Skin of body (tissue), 2 donors: ENCODE results near the gene STYXL1. TPM values are rescaled to one million over a fixed set of nuclear protein-coding genes. Genes with fewer than 3 reads are reported as not detected.
"Not testable (repeated sequence)": the region's sequence is repeated elsewhere in the genome, so short reads cannot be mapped to it uniquely, and the experiment has no call there.

Source experiments
- DNase-seq: peaks from one replicate; lab custom pipeline; 2025; lab: John Stamatoyannopoulos, UW
- total RNA-seq: library from RNA; depleted of rRNA; stranded (reverse); fragments of >200 nt; gene quantifications from one replicate; pipeline ENCODE4 v1.2.3, GENCODE V29; 2014

The STYXL1 gene
- 20.1 TPM for total RNA-seq

GRCh38 chr7:76047811-76048667, at the start of gene STYXL1, which contains the start of gene MDH2:
Gene STYXL1 (minus strand): TSS chr7:76048000. CDS start chr7:76030523, 17,477 bp downstream.
Gene MDH2 (plus strand): TSS chr7:76048106. CDS start chr7:76048161, 55 bp downstream.
- peak; percentile 83 for DNase-seq

- DNase-seq = no peak
These were observed 48.1 kb upstream of the STYXL1 start for GRCh38 chr7:76095908-76096307.

- DNase-seq = not testable (repeated sequence)
These were observed 46.5 kb upstream of the STYXL1 start for GRCh38 chr7:76094326-76094725.

GRCh38 chr7:76093531-76093930, 45.7 kb upstream of the STYXL1 start:
- DNase-seq = not testable (repeated sequence)

- DNase-seq = no peak
These were observed 43.7 kb upstream of the STYXL1 start for GRCh38 chr7:76091506-76091905.

- DNase-seq = no peak
These were observed 42.2 kb upstream of the STYXL1 start for GRCh38 chr7:76089865-76090475.

GRCh38 chr7:76087362-76087791, 39.6 kb upstream of the STYXL1 start:
- DNase-seq = not testable (repeated sequence)

GRCh38 chr7:76086070-76086469, 38.3 kb upstream of the STYXL1 start:
- DNase-seq = no peak

- not testable (repeated sequence) for DNase-seq
These were observed 36.3 kb upstream of the STYXL1 start for GRCh38 chr7:76084115-76084514.

- DNase-seq = no peak
These were observed 32.4 kb upstream of the STYXL1 start for GRCh38 chr7:76080204-76080603.

GRCh38 chr7:76077435-76077834, 29.6 kb upstream of the STYXL1 start:
- no peak for DNase-seq

- no peak for DNase-seq
These were observed 29.2 kb upstream of the STYXL1 start for GRCh38 chr7:76076995-76077394.

- DNase-seq = no peak
These were observed 27.2 kb upstream of the STYXL1 start for GRCh38 chr7:76074972-76075370.

- no peak for DNase-seq
These were observed 26.6 kb upstream of the STYXL1 start for GRCh38 chr7:76074306-76074971.

- no peak for DNase-seq
These were observed 25.7 kb upstream of the STYXL1 start for GRCh38 chr7:76073335-76073990.

GRCh38 chr7:76072243-76073148, 24.7 kb upstream of the STYXL1 start:
- no peak for DNase-seq

GRCh38 chr7:76071316-76072242, 23.8 kb upstream of the STYXL1 start:
- no peak for DNase-seq

GRCh38 chr7:76069238-76069638, 21.4 kb upstream of the STYXL1 start:
- DNase-seq = no peak
